Prostate gland (tissue), 2 donors: Measurements from ENCODE around the gene LIN37.

Experiments used
- CTCF ChIP-seq, 4 experiments: fragments of 200-600 bp in 2 of 4; fragments of 450-650 bp in 2 of 4; sonication (generic) in 2 of 4; IDR thresholded peaks; 1 replicate in 3 of 4; 2 replicates in 1 of 4; pipeline ENCODE4 v1.5.1; 2016 to 2019; ENCODE audit warnings: antibody characterized with exemption in 4 of 4, mild to moderate bottlenecking in 2 of 4, moderate library complexity in 2 of 4
- POLR2A ChIP-seq: fragments of 450-650 bp; IDR thresholded peaks from one replicate; pipeline ENCODE4 v1.6.1; 2016; ENCODE audit warnings: antibody characterized with exemption, mild to moderate bottlenecking

GRCh38 chr19:35732540-35733179 lies 15.7 kb upstream of the LIN37 start:
- TF ChIP-seq POLR2A (no peak), CTCF (IDR thresholded peaks at IDR 0.05) (no peak)
